Heart left ventricle (tissue), 16 donors: ENCODE results near the gene IDH3G. TPM values are rescaled to one million over a fixed set of nuclear protein-coding genes. Genes with fewer than 3 reads are reported as not detected.
"Not testable (repeated sequence)": the region's sequence is repeated elsewhere in the genome, so short reads cannot be mapped to it uniquely, and the experiment has no call there.

Experiments
- ATAC-seq, 4 donors: fragments of 200-7000 bp; cut with Tn5 transposase; one replicate each; pipeline ENCODE4 v1.9.1; 2020 to 2022; ENCODE audit warnings: moderate library complexity in 4 of 4, mild to moderate bottlenecking in 3 of 4, moderate number of reproducible peaks in 1 of 4
- DNase-seq, 5 donors: peaks; one replicate each; pipeline ENCODE4 v3.0.0-alpha.2; 2020
- H3K27ac ChIP-seq, 12 donors: fragments of 200-600 bp; sonication (generic) in 4 of 12; one replicate each; pipeline versions ENCODE4 v1.5.0 to v1.8.0; 2016 to 2022; ENCODE audit warnings: mild to moderate bottlenecking in 2 of 12
- H3K27me3 ChIP-seq, 9 donors: fragments of 200-600 bp; sonication (generic) in 2 of 9; one replicate each; pipeline versions ENCODE4 v1.5.1 to v1.8.0; 2016 to 2022; ENCODE audit warnings: mild to moderate bottlenecking in 3 of 9
- H3K36me3 ChIP-seq, 9 donors: fragments of 200-600 bp; sonication (generic) in 2 of 9; one replicate each; pipeline versions ENCODE4 v1.5.0 to v1.8.0; 2018 to 2022; ENCODE audit warnings: mild to moderate bottlenecking in 2 of 9
- H3K4me1 ChIP-seq, 12 donors: fragments of 200-600 bp; sonication (generic) in 4 of 12; one replicate each; pipeline versions ENCODE4 v1.5.0 to v1.8.0; 2016 to 2022; ENCODE audit warnings: mild to moderate bottlenecking in 3 of 12
- H3K4me3 ChIP-seq, 12 donors: fragments of 200-600 bp; sonication (generic) in 4 of 12; one replicate each; pipeline versions ENCODE4 v1.5.0 to v1.8.0; 2017 to 2022; ENCODE audit warnings: mild to moderate bottlenecking in 9 of 12, moderate library complexity in 4 of 12
- H3K9me3 ChIP-seq, 12 donors: fragments of 200-600 bp; sonication (generic) in 4 of 12; one replicate each; pipeline versions ENCODE4 v1.5.0 to v1.8.0; 2016 to 2022; ENCODE audit warnings: mild to moderate bottlenecking in 1 of 12
- POLR2A ChIP-seq, 2 donors: fragments of 450-650 bp; IDR thresholded peaks; one replicate each; pipeline ENCODE4 v1.6.1; 2017; ENCODE audit warnings: antibody characterized with exemption in 2 of 2, mild to moderate bottlenecking in 2 of 2, moderate library complexity in 2 of 2
- WGBS, 4 donors: extraction: QIAGEN DNeasy Blood & Tissue Kit in 2 of 4; methylation state at CpG; one replicate each; pipeline versions ENCODE4 v1.1.5 to v1.1.7; 2013 to 2018; 5-methylcytosine and 5-hydroxymethylcytosine counted together
- intact Hi-C, 10 donors: fragments of 100-400 bp; cut with DNase I; formaldehyde crosslinking; loops; one replicate each; pipeline versions ENCODE4 v1.11.1 to v1.14.2; 2022
- polyA plus RNA-seq, 2 donors: library from polyadenylated mRNA; stranded (reverse); fragments of 200-250 nt; gene quantifications; one replicate each; pipeline ENCODE4 v1.2.3, GENCODE V29; 2013
- total RNA-seq, 9 donors: library from RNA; depleted of rRNA in 2 of 9; stranded (reverse); fragments of >200 nt in 2 of 9; fragmentation: NEBNext Ultra II Directional in 3 of 9; extraction: Animal tissue kit (Norgen Biotek cat#: 25700) in 3 of 9; gene quantifications; one replicate each; pipeline versions ENCODE4 v1.1.0 to v1.2.4, GENCODE V29; 2016 to 2023
- TF ChIP-seq, protein P1 (sequence below), 12 donors: fragments of 200-600 bp; sonication (generic) in 4 of 12; IDR thresholded peaks; one replicate each; pipeline versions ENCODE4 v1.5.0 to v1.8.0; 2018 to 2022; ENCODE audit warnings: antibody characterized with exemption in 12 of 12, mild to moderate bottlenecking in 5 of 12
- donor health status: ischemic (EF 13 %, LVEDD 7.1; RV severe dilation, severe dysfunction).
- donor health status: healthy with polysubstance abuse.
- donor health status: DM: no; HTN: yes; CAD: no.
- donor health status: DM: no; HTN: no; CAD: no.
- donor health status: ischemic (EF 25% LVEDD 6.9; RV normal size, moderate dysfunction).
- donor health status: ischemic (EF 25% LVEDD 5.7; RV mildly dilated, moderate dysfunction).
- donor health status: healthy.
- donor health status: DM: yes; HTN: yes; CAD: no.
- donor health status: ischemic (EF 35%, LVEDD 5.7; RV mildly dilated, moderate dysfunction).
- donor health status: nonischemic (EF 11% LVEDD 7.7; RV severe dilation, severe dysfunction).
- donor health status: DM: yes; HTN: yes; CAD: no.
- donor health status: PGD.
- donor health status: ischemic (EF 29% LVEDD 5.4; RV normal size, mild dysfunction).
- donor health status: nonischemic (EF 23%, LVEDD 6.1; RV moderate dilation, normal function).

Gene IDH3G
- total and polyA plus RNA-seq, 11 donors: 58.1 to 162 (median 71.4) TPM

- H3K36me3 ChIP-seq: no peaks in the 10 kb centered on the region
- peaks cover 0 to 7% (median 0%) of the 10 kb centered on the region in 12 donors for H3K4me1 ChIP-seq
- no peak overlapping the region for H3K4me3 ChIP-seq
- no peak overlapping the region for H3K27ac ChIP-seq
- DNase-seq (no peak), ATAC-seq (no peak)
- TF ChIP-seq, protein P1, sequence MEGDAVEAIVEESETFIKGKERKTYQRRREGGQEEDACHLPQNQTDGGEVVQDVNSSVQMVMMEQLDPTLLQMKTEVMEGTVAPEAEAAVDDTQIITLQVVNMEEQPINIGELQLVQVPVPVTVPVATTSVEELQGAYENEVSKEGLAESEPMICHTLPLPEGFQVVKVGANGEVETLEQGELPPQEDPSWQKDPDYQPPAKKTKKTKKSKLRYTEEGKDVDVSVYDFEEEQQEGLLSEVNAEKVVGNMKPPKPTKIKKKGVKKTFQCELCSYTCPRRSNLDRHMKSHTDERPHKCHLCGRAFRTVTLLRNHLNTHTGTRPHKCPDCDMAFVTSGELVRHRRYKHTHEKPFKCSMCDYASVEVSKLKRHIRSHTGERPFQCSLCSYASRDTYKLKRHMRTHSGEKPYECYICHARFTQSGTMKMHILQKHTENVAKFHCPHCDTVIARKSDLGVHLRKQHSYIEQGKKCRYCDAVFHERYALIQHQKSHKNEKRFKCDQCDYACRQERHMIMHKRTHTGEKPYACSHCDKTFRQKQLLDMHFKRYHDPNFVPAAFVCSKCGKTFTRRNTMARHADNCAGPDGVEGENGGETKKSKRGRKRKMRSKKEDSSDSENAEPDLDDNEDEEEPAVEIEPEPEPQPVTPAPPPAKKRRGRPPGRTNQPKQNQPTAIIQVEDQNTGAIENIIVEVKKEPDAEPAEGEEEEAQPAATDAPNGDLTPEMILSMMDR (IDR thresholded peaks at IDR 0.05): no peak
- TF ChIP-seq POLR2A (IDR thresholded peaks at IDR 0.05): no peak
- 91 to 95% (median 94%) methylated on average over 7 to 9 of the region's 9 CpGs for WGBS, 4 donors
- intact Hi-C loops: no loop called here
- peaks cover 0 to 62% (median 0%) of the 10 kb centered on the region in 9 donors for H3K27me3 ChIP-seq
- H3K9me3 ChIP-seq: no peaks in the 10 kb centered on the region
Measured at GRCh38 chrX:153821066-153821465, 26.9 kb upstream of the IDH3G start.

DNA sequence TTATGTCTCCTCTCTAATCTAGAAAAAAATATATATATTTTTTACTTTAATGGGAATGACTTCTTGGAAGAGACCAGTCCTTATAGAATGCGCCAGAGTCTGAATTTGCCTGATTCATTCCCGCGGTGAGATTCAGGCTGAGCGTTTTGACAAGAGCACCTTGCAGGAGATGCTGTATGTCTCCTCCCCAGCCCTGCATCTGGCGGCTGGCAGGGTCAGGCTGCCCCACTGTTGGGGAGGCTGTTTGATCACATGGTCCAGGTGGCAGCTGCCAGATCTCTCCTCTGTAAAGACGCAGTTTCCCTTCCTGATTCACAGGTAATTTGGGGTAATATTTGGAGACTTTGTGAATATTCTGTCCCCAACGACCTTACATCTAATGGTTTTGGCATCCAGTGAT, 26.4 kb upstream of the IDH3G start:
- TF ChIP-seq, protein P1 (IDR thresholded peaks at IDR 0.05): no peak
- no peak for TF ChIP-seq POLR2A (IDR thresholded peaks at IDR 0.05)
- ATAC-seq (no peak), DNase-seq (no peak)
- Histone ChIP-seq H3K36me3 (no peaks in the 10 kb centered on the region), H3K9me3 (no peaks in the 10 kb centered on the region), H3K4me3 (no peak overlapping the region), H3K4me1 (peaks cover 0 to 7% (median 0%) of the 10 kb centered on the region in 12 donors), H3K27me3 (peaks cover 0 to 57% (median 0%) of the 10 kb centered on the region in 9 donors), H3K27ac (no peak overlapping the region)
- intact Hi-C loops: no loop called here
- 82 to 87% (median 85%) methylated on average over 7 of the region's 7 CpGs for WGBS, 4 donors

GRCh38 chrX:153819384-153820040, 25.3 kb upstream of the IDH3G start:
- Histone ChIP-seq H3K4me1 (peaks cover 0 to 7% (median 0%) of the 10 kb centered on the region in 12 donors), H3K36me3 (no peaks in the 10 kb centered on the region), H3K9me3 (no peaks in the 10 kb centered on the region), H3K4me3 (peak overlapping the region; percentile 18 to 59 (median 50)), H3K27me3 (peaks cover 0 to 49% (median 0%) of the 10 kb centered on the region in 9 donors), H3K27ac (peak overlapping the region in 3 of 12 donors; percentile 29 to 48 (median 39))
- DNase-seq: no peak
- intact Hi-C loops: no loop called here
- no peak for ATAC-seq
- 32 to 51% (median 39%) methylated on average over 20 to 23 of the region's 23 CpGs for WGBS, 4 donors
- no peak for TF ChIP-seq POLR2A (IDR thresholded peaks at IDR 0.05)
- TF ChIP-seq, protein P1 (IDR thresholded peaks at IDR 0.05): no peak

GRCh38 chrX:153818571-153819383, 24.6 kb upstream of the IDH3G start:
- 6 to 28% (median 16%) methylated on average over 39 to 67 of the region's 67 CpGs for WGBS, 4 donors
- peaks cover 0 to 7% (median 0%) of the 10 kb centered on the region in 12 donors for H3K4me1 ChIP-seq
- no peaks in the 10 kb centered on the region for H3K36me3 ChIP-seq
- H3K4me3 ChIP-seq: peak overlapping the region; percentile 18 to 59 (median 50)
- DNase-seq: peak in 3 of 5 donors; percentile 33 to 73 (median 47)
- ATAC-seq: peak in 3 of 4 donors; percentile 63 to 85 (median 78)
- H3K27ac ChIP-seq: peak overlapping the region in 4 of 12 donors; percentile 5 to 48 (median 34)
- peaks cover 0 to 49% (median 0%) of the 10 kb centered on the region in 9 donors for H3K27me3 ChIP-seq
- intact Hi-C loops: no loop called here
- H3K9me3 ChIP-seq: no peaks in the 10 kb centered on the region
- TF ChIP-seq POLR2A (IDR thresholded peaks at IDR 0.05): no peak
- TF ChIP-seq, protein P1 (IDR thresholded peaks at IDR 0.05): no peak

DNA sequence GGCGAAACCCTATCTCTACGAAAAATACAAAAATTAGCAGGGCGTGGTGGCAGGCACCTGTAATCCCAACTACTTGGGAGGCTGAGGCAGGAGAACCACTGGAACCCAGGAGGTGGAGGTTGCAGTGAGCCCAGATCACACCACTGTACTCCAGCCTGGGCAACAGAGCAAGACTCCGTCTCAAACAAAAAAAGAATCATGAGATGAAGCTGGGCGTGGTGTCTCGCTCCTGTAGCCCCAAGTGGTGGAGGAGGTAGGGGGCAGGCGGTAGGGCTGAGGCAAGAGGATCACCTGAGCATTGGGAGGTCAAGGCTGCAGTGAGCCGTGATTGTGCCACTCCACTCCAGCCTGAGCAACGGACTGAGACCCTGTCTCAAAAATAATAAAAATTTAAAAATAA, 23.9 kb upstream of the IDH3G start:
- ATAC-seq, H3K4me3 ChIP-seq, DNase-seq, intact Hi-C loops, H3K27ac ChIP-seq, H3K4me1 ChIP-seq, H3K9me3 ChIP-seq, H3K36me3 ChIP-seq: not testable (repeated sequence)
- peaks cover 0 to 47% (median 0%) of the 10 kb centered on the region in 9 donors for H3K27me3 ChIP-seq
- 86 to 96% (median 91%) methylated on average over 9 of the region's 9 CpGs for WGBS, 4 donors
